Measurements from ENCODE around the gene GRID1.

GRCh38 chr10:85618841-85619240 lies 747.8 kb downstream of the GRID1 start:
- no peak for TF ChIP-seq ELK4 (IDR thresholded peaks at IDR 0.05; ENCODE audit: borderline replicate concordance, low read depth, low read length)
- TF ChIP-seq CTCF (tag by site-specific recombination; IDR thresholded peaks at IDR 0.05): no peak
- TF ChIP-seq ZBTB7A (tag by site-specific recombination; IDR thresholded peaks at IDR 0.05; ENCODE audit: low read depth): no peak
